OCI-LY7 (cell line): ENCODE measurements around the gene FOXN3. TPM values are rescaled to one million over a fixed set of nuclear protein-coding genes. Genes with fewer than 3 reads are reported as not detected.

Source experiments
- BruUV-seq: library from RNA; stranded (reverse); fragments of 400-500 nt; replicated peaks from 2 replicates; lab custom pipeline; 2021; lab: Mats Ljungman, UMichigan
- CTCF ChIA-PET: fragments of 300-600 bp; sonication (Branson Sonifier 250); formaldehyde crosslinking; loops from one replicate; lab custom pipeline; 2022; ENCODE audit warnings: antibody characterized with exemption; ENCODE audit not compliant: unreplicated experiment; lab: Charles Lee
- POLR2A ChIA-PET: fragments of 300-600 bp; sonication (Branson Sonifier 250); formaldehyde crosslinking; loops from one replicate; lab custom pipeline; 2022; ENCODE audit warnings: antibody characterized with exemption; lab: Charles Lee
- DNase-seq: peaks from one replicate; pipeline ENCODE4 v3.0.0-alpha.2; 2015; ENCODE audit warnings: low spot score
- H2AFZ ChIP-seq: fragments of 200-600 bp; sonication (generic), shearing (Covaris generic); 2 replicates; pipeline ENCODE4 v1.6.1; 2014; ENCODE audit warnings: mild to moderate bottlenecking, antibody characterized with exemption, low read length, moderate library complexity
- H3K27ac ChIP-seq: fragments of 200-600 bp; sonication (generic); 2 replicates; pipeline ENCODE4 v1.5.1; 2014; ENCODE audit warnings: mixed run types, low read depth, mild to moderate bottlenecking, moderate library complexity, low read length, inconsistent platforms; ENCODE audit not compliant: poor library complexity, severe bottlenecking
- H3K36me3 ChIP-seq: fragments of 200-600 bp; sonication (generic); 2 replicates; pipeline ENCODE4 v1.6.1; 2014; ENCODE audit warnings: mild to moderate bottlenecking, antibody characterized with exemption, low read length, moderate library complexity, mixed read lengths; ENCODE audit not compliant: insufficient read depth
- H3K4me1 ChIP-seq: fragments of 200-600 bp; sonication (generic); 2 replicates; pipeline ENCODE4 v1.5.1; 2014; ENCODE audit warnings: mild to moderate bottlenecking, low read length; ENCODE audit not compliant: insufficient read depth, poor library complexity, severe bottlenecking
- H3K4me2 ChIP-seq: fragments of 200-600 bp; sonication (generic); 2 replicates; pipeline ENCODE4 v1.6.1; 2014; ENCODE audit warnings: mild to moderate bottlenecking, low read length
- H3K4me3 ChIP-seq: fragments of 200-600 bp; sonication (generic); 2 replicates; pipeline ENCODE4 v1.5.1; 2014; ENCODE audit warnings: mild to moderate bottlenecking, low read depth, low read length; ENCODE audit not compliant: poor library complexity, severe bottlenecking
- H3K79me2 ChIP-seq: fragments of 200-600 bp; sonication (generic); 2 replicates; pipeline ENCODE4 v1.6.1; 2016; ENCODE audit warnings: low read depth, mild to moderate bottlenecking, low read length, moderate library complexity, mixed read lengths; ENCODE audit not compliant: insufficient read depth
- H3K9me2 ChIP-seq: fragments of 200-600 bp; sonication (generic); 2 replicates; pipeline ENCODE4 v1.6.1; 2016; ENCODE audit warnings: mild to moderate bottlenecking, low read length, mixed read lengths; ENCODE audit not compliant: insufficient read depth
- H3K9me3 ChIP-seq: fragments of 200-600 bp; sonication (generic); 2 replicates; pipeline ENCODE4 v1.6.1; 2014; ENCODE audit warnings: mild to moderate bottlenecking, mixed run types, low read length, mixed read lengths
- H4K20me1 ChIP-seq: fragments of 200-600 bp; sonication (generic); 2 replicates; pipeline ENCODE4 v1.6.1; 2014; ENCODE audit warnings: mild to moderate bottlenecking, antibody characterized with exemption, low read length, moderate library complexity, mixed read lengths; ENCODE audit not compliant: insufficient read depth
- EZH2phosphoT487 ChIP-seq: fragments of 200-600 bp; sonication (generic); IDR thresholded peaks from 2 replicates; pipeline ENCODE4 v1.6.1; 2018; ENCODE audit warnings: low read depth, borderline replicate concordance, mild to moderate bottlenecking, mixed run types, antibody characterized with exemption, low read length, moderate library complexity, mixed read lengths
- intact Hi-C: fragments of 100-400 bp; cut with micrococcal nuclease; formaldehyde crosslinking; loops from one replicate; pipeline ENCODE4 v1.10.0; 2022; ENCODE audit not compliant: unreplicated experiment
- total RNA-seq, 2 experiments: library from RNA; depleted of rRNA in 1 of 2; stranded (reverse); fragments of >200 nt in 1 of 2; shearing (Covaris generic) in 1 of 2; gene quantifications; 2 replicates each; pipeline ENCODE4 v1.2.3, GENCODE V29; 2014 to 2022
- TF ChIP-seq, protein P1 (sequence below): fragments of 200-600 bp; sonication (generic); conservative IDR thresholded peaks from 2 replicates; pipeline ENCODE4 v1.5.1; 2014; ENCODE audit warnings: mild to moderate bottlenecking, antibody characterized with exemption, low read length, moderate library complexity, mixed read lengths

Gene FOXN3
- total RNA-seq, 2 experiments from 2014 or later = 77.7 to 102 TPM

DNA sequence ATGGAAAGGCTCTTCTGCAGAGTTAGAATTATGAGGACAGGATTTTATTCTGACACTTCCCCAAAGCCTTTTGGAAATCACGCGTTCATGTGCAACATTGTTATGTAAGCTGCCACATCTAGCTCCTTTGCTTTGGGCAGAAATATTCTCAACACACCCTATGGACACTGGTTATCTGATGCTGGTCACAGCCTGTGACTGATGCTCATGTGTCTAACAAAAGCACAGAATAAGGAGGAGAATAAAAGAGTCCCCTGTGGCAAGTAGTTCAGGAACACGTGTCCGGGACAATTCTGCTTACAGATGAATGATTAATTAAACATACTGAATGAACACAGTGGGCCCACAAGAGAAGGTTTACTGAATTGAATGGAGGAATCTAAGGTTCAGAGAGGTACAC, 22.1 kb downstream of the FOXN3 start:
- no peak overlapping the region for H3K4me2 ChIP-seq
- no TSS peak for BruUV-seq

DNA sequence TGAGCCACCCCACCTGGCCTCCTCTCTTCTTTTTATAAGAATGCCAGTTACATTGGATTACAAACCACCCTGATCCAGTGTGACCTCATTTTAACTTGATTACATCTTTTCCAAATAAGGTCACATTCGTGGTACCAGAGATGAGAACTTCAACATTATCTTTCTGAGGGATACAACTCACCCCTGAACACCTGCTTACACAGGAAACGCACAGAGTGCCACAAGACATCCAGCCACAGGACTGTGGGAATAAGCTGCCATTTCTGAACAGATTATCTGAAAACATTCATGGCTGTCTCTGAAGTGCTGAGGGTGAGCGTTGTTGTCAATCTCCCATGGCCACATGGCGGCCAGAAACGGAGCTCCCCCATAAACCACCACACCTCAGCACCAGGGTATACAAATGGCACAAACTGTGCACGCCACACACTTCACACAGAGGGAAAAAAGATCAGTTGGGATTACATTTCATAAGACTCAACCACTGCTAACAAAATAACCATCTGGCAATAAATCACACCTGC, 23.7 kb downstream of the FOXN3 start:
- Histone ChIP-seq H4K20me1 (no peaks in the 10 kb centered on the region; the same call in 1 of the 2 replicates), H3K27ac (peak overlapping the region; percentile 20), H3K9me2 (no peaks in the 10 kb centered on the region), H2AFZ (no peak overlapping the region), H3K36me3 (peaks cover 13% of the 10 kb centered on the region; the same call in 1 of the 2 replicates), H3K4me3 (no peak overlapping the region), H3K79me2 (peaks cover 88% of the 10 kb centered on the region), H3K9me3 (no peaks in the 10 kb centered on the region), H3K4me1 (peaks cover 61% of the 10 kb centered on the region), H3K4me2 (peak overlapping the region; percentile 33)
- TF ChIP-seq, protein P1, sequence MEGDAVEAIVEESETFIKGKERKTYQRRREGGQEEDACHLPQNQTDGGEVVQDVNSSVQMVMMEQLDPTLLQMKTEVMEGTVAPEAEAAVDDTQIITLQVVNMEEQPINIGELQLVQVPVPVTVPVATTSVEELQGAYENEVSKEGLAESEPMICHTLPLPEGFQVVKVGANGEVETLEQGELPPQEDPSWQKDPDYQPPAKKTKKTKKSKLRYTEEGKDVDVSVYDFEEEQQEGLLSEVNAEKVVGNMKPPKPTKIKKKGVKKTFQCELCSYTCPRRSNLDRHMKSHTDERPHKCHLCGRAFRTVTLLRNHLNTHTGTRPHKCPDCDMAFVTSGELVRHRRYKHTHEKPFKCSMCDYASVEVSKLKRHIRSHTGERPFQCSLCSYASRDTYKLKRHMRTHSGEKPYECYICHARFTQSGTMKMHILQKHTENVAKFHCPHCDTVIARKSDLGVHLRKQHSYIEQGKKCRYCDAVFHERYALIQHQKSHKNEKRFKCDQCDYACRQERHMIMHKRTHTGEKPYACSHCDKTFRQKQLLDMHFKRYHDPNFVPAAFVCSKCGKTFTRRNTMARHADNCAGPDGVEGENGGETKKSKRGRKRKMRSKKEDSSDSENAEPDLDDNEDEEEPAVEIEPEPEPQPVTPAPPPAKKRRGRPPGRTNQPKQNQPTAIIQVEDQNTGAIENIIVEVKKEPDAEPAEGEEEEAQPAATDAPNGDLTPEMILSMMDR = no peak
- TF ChIP-seq EZH2phosphoT487 = no peak
- DNase-seq = no peak
- no TSS peak for BruUV-seq
- ChIA-PET POLR2A (no interaction called here), CTCF (no interaction called here)
- intact Hi-C loops = no loop called here

More for the DNA sequence above, 22.1 kb downstream of the FOXN3 start:
- peaks cover 8% of the 10 kb centered on the region; the same call in 1 of the 2 replicates for H3K36me3 ChIP-seq
- peaks cover 91% of the 10 kb centered on the region for H3K79me2 ChIP-seq
- H2AFZ ChIP-seq = no peak overlapping the region
- no peaks in the 10 kb centered on the region; the same call in 1 of the 2 replicates for H4K20me1 ChIP-seq
- ChIA-PET CTCF (no interaction called here), POLR2A (interaction anchor here (1.3 to 2.3 kb wide), 4 partner anchors 9 to 91 kb away, joined by 3 to 17 read pairs (median 6); no protein-coding TSS in a partner anchor)
- H3K4me1 ChIP-seq = peaks cover 61% of the 10 kb centered on the region
- H3K4me3 ChIP-seq = no peak overlapping the region
- no peak overlapping the region for H3K27ac ChIP-seq
- no peak for TF ChIP-seq EZH2phosphoT487
- TF ChIP-seq, protein P1 = no peak
- no peaks in the 10 kb centered on the region for H3K9me3 ChIP-seq
- DNase-seq = no peak
- no peaks in the 10 kb centered on the region for H3K9me2 ChIP-seq
- intact Hi-C loops = no loop called here

DNA sequence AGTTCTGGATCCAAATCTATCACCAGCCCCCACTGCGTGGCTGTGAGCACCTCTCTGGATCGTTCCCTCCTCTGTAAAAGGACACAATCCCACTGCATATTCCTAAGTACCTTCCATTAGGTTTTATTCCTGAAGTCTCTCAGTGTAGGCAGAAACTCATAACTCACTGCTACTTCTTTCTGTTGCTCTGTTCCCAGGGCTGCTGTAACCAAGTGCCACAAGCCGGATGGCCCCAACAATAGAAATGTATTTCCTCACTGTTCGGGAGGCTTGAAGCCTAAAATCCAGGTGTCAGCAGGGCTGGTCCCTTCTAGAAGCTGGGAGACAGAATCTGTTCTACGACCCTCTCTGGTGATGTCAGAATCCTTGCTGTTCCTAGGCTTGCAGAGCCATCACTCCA, 24.9 kb downstream of the FOXN3 start:
- H3K9me2 ChIP-seq = no peaks in the 10 kb centered on the region
- H2AFZ ChIP-seq = no peak overlapping the region
- H3K36me3 ChIP-seq = peaks cover 13% of the 10 kb centered on the region; the same call in 1 of the 2 replicates
- H4K20me1 ChIP-seq = no peaks in the 10 kb centered on the region; the same call in 1 of the 2 replicates
- no peak overlapping the region for H3K4me2 ChIP-seq
- intact Hi-C loops = no loop called here
- no TSS peak for BruUV-seq
- peaks cover 82% of the 10 kb centered on the region for H3K79me2 ChIP-seq
- DNase-seq = no peak
- H3K4me1 ChIP-seq = peaks cover 59% of the 10 kb centered on the region
- no peak overlapping the region for H3K4me3 ChIP-seq
- ChIA-PET CTCF (no interaction called here), POLR2A (interaction anchor here (0.5 to 0.6 kb wide), 2 partner anchors 9 to 52 kb away, joined by 3 to 5 read pairs; no protein-coding TSS in a partner anchor)
- TF ChIP-seq, protein P1 = no peak
- TF ChIP-seq EZH2phosphoT487 = no peak
- no peak overlapping the region for H3K27ac ChIP-seq
- no peaks in the 10 kb centered on the region for H3K9me3 ChIP-seq
